Left ventricle myocardium inferior (tissue), 1 donor: ENCODE measurements around the gene OR1E1. TPM values are rescaled to one million over a fixed set of nuclear protein-coding genes. Genes with fewer than 3 reads are reported as not detected.
"Not testable (repeated sequence)": the region's sequence is repeated elsewhere in the genome, so short reads cannot be mapped to it uniquely, and the experiment has no call there.

Source experiments
- DNase-seq: peaks from one replicate; pipeline ENCODE4 v3.0.0-alpha.2; 2020
- H3K27ac ChIP-seq: fragments of 200-600 bp; replicated peaks from 2 replicates; pipeline ENCODE4 v1.8.0; 2021
- H3K27me3 ChIP-seq: fragments of 200-600 bp; 2 replicates; pipeline ENCODE4 v1.8.0; 2021; ENCODE audit warnings: low read depth
- H3K36me3 ChIP-seq: fragments of 200-600 bp; 2 replicates; pipeline ENCODE4 v1.8.0; 2021
- H3K4me1 ChIP-seq: fragments of 200-600 bp; 2 replicates; pipeline ENCODE4 v1.8.0; 2021
- H3K4me3 ChIP-seq: fragments of 200-600 bp; 2 replicates; pipeline ENCODE4 v1.8.0; 2021; ENCODE audit warnings: mild to moderate bottlenecking, moderate library complexity
- H3K9me3 ChIP-seq: fragments of 200-600 bp; replicated peaks from 2 replicates; pipeline ENCODE4 v1.8.0; 2021
- CTCF ChIP-seq: fragments of 200-600 bp; IDR thresholded peaks from 2 replicates; pipeline ENCODE4 v1.8.0; 2021; ENCODE audit warnings: antibody characterized with exemption, mild to moderate bottlenecking, borderline replicate concordance
- intact Hi-C: fragments of 100-400 bp; cut with micrococcal nuclease; formaldehyde crosslinking; loops from one replicate; pipeline ENCODE4 v1.11.0; 2022
- long read RNA-seq: library from polyadenylated mRNA; unstranded; transcript quantifications from one replicate; pipeline ENCODE4 v2.0.0, GENCODE V29; 2021
- total RNA-seq: library from RNA; stranded (reverse); fragmentation: NEBNext Ultra II Directional; extraction: Animal tissue kit (Norgen Biotek cat#: 25700); gene quantifications from one replicate; pipeline ENCODE4 v1.2.1, GENCODE V29; 2021
- donor health status: DM: no; HTN: yes; CAD: no; lungs with severe emphysema.

OR1E1 gene
- not detected for total RNA-seq
- long read RNA-seq = 0 reads

GRCh38 chr17:3398310-3398709 lies at the start of gene OR1E1:
TSS of gene OR1E1 (minus strand) at chr17:3398410. CDS start at chr17:3398410, 0 bp downstream.
- Histone ChIP-seq H3K9me3 (no peaks in the 10 kb centered on the region), H3K27ac (no peak within 1 kb of the TSS), H3K4me3 (no peak within 1 kb of the TSS), H3K36me3 (no peaks in the 10 kb centered on the region), H3K27me3 (peaks cover 33% of the 10 kb centered on the region), H3K4me1 (no peaks in the 10 kb centered on the region)
- TF ChIP-seq CTCF = no peak
- DNase-seq = no peak
- intact Hi-C loops = no loop called here

GRCh38 chr17:3447625-3448024 lies 49.4 kb upstream of the OR1E1 start:
- no peak overlapping the region for H3K27ac ChIP-seq
- H3K4me1 ChIP-seq = no peaks in the 10 kb centered on the region
- H3K4me3 ChIP-seq = no peak overlapping the region
- no peak for DNase-seq
- no peaks in the 10 kb centered on the region for H3K9me3 ChIP-seq
- no peaks in the 10 kb centered on the region for H3K36me3 ChIP-seq
- H3K27me3 ChIP-seq = no peaks in the 10 kb centered on the region
- no peak for TF ChIP-seq CTCF
- intact Hi-C loops = no loop called here

- H3K27ac ChIP-seq = no peak overlapping the region
- no peak overlapping the region for H3K4me3 ChIP-seq
- intact Hi-C loops = no loop called here
- H3K36me3 ChIP-seq = no peaks in the 10 kb centered on the region
- TF ChIP-seq CTCF = no peak
- no peaks in the 10 kb centered on the region for H3K9me3 ChIP-seq
- H3K4me1 ChIP-seq = no peaks in the 10 kb centered on the region
- no peak for DNase-seq
- peaks cover 8% of the 10 kb centered on the region for H3K27me3 ChIP-seq
Observed at GRCh38 chr17:3440451-3440850, 42.2 kb upstream of the OR1E1 start.

GRCh38 chr17:3438368-3438767 lies 40.2 kb upstream of the OR1E1 start:
- Histone ChIP-seq H3K4me1 (no peaks in the 10 kb centered on the region), H3K27ac (no peak overlapping the region), H3K36me3 (no peaks in the 10 kb centered on the region), H3K27me3 (peaks cover 8% of the 10 kb centered on the region), H3K4me3 (no peak overlapping the region), H3K9me3 (no peaks in the 10 kb centered on the region)
- TF ChIP-seq CTCF = no peak
- DNase-seq = no peak
- intact Hi-C loops = no loop called here

GRCh38 chr17:3433741-3434140 lies 35.5 kb upstream of the OR1E1 start, which contains the start of gene OR1E2:
TSS of gene OR1E2 (minus strand) at chr17:3433841. CDS start at chr17:3433841, 0 bp downstream.
- Histone ChIP-seq H3K27ac (no peak within 1 kb of the TSS), H3K4me3 (no peak within 1 kb of the TSS), H3K9me3 (peaks cover 18% of the 10 kb centered on the region), H3K27me3 (peaks cover 4% of the 10 kb centered on the region), H3K36me3 (no peaks in the 10 kb centered on the region), H3K4me1 (no peaks in the 10 kb centered on the region)
- no peak for TF ChIP-seq CTCF
- intact Hi-C loops = no loop called here
- no peak for DNase-seq

GRCh38 chr17:3433215-3433614 lies 35.0 kb upstream of the OR1E1 start:
- DNase-seq, H3K27ac ChIP-seq, H3K36me3 ChIP-seq, H3K27me3 ChIP-seq, intact Hi-C loops, H3K4me1 ChIP-seq, H3K4me3 ChIP-seq: not testable (repeated sequence)
- H3K9me3 ChIP-seq = peaks cover 18% of the 10 kb centered on the region
